IPS-18a (cell line): Measurements from ENCODE around the gene GUCA1A.

Source experiments
- H3K27ac ChIP-seq: one replicate; pipeline ENCODE4 v1.5.1; 2013; ENCODE audit warnings: low read length
- H3K27me3 ChIP-seq: one replicate; pipeline ENCODE4 v1.6.1; 2013; ENCODE audit warnings: mild to moderate bottlenecking, low read length; ENCODE audit not compliant: control insufficient read depth, insufficient read depth
- H3K36me3 ChIP-seq: one replicate; pipeline ENCODE4 v1.6.1; 2013; ENCODE audit warnings: low read depth, low read length; ENCODE audit not compliant: control insufficient read depth
- H3K4me1 ChIP-seq: one replicate; pipeline ENCODE4 v1.6.1; 2013; ENCODE audit warnings: low read depth, low read length; ENCODE audit not compliant: control insufficient read depth
- H3K4me3 ChIP-seq: one replicate; pipeline ENCODE4 v1.5.1; 2013; ENCODE audit warnings: low read length
- H3K9ac ChIP-seq: one replicate; pipeline ENCODE4 v1.6.1; 2013; ENCODE audit warnings: mild to moderate bottlenecking, low read length, moderate library complexity
- H3K9me3 ChIP-seq: one replicate; pipeline ENCODE4 v1.6.1; 2013; ENCODE audit warnings: low read depth, low read length; ENCODE audit not compliant: control insufficient read depth

The GUCA1A gene

DNA sequence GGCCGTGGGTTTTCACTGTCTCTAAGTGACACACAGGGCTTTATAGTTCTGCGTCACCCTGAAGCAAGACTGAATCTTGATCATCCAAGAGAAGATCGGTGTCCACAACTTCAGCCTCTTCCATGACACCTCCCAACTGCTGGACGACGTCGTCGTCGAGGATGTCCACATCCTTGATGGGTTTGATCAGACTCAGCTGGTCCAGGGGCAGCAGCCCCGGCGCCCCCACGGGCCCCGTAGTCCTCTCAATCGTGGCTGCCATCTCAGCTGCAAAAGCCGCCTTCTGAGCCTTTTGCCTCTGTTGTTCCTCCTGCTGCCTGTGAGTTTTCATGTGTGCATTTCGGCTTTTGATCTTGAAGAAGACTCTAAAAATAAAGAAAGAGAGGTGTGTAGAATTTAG is 55.1 kb downstream of the GUCA1A start:
- H3K9ac ChIP-seq: no peak overlapping the region
- peaks cover 20% of the 10 kb centered on the region for H3K36me3 ChIP-seq
- no peak overlapping the region for H3K4me3 ChIP-seq
- no peaks in the 10 kb centered on the region for H3K27me3 ChIP-seq
- no peaks in the 10 kb centered on the region for H3K9me3 ChIP-seq
- H3K27ac ChIP-seq: no peak overlapping the region
- H3K4me1 ChIP-seq: no peaks in the 10 kb centered on the region
